ENCODE data around the gene LRRC31.

LRRC31 gene

DNA sequence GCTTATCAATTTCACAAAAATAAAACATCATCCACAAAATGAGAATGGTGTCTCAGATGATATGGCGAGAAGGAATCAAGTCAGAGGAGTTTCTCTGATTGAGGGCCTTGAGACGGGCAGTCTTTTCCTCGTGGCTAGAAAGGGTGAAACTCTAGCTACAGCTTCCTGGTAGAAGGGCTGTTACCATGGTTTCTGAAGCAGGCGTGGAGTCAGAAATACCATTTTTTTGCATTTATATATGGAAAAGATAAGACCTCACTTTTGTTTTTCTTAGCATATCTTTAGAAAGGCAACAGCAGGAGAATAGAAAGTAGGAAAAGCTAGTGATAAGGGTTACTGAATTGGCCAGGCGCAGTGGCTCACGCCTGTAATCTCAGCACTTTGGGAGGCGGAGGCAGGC, 24.4 kb upstream of the LRRC31 start:
- TF ChIP-seq Cebpa-rat (IDR thresholded peaks at IDR 0.05), result no peak
- H3K27me3 ChIP-seq, result no peaks in the 10 kb centered on the region

DNA sequence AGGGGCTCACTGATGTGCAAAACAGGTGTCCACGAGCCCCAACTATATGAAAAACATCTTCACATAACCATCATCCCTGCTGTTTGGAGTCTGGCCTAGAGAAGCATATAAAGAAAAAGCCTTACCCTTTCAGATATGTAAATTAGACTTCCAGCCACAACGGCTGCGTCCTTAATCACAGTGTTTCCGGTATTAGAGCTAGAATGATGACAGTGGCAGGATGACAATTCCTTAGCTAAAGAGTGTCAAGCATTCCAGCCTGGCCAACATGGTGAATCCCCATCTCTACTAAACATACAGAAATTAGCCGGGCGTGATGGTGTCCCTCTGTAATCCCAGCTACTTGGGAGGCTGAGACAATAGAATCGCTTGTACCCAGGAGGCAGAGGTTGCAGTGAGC, 22.2 kb upstream of the LRRC31 start:
- Histone ChIP-seq H3K36me3 (no peaks in the 10 kb centered on the region), H3K9ac (no peak overlapping the region), H3K27ac (no peak overlapping the region), H3K4me1 (peaks cover 13% of the 10 kb centered on the region), H3K4me3 (no peak overlapping the region), H3K4me2 (no peak overlapping the region), H3K27me3 (no peaks in the 10 kb centered on the region), H4K20me1 (no peaks in the 10 kb centered on the region), H3K9me3 (no peaks in the 10 kb centered on the region)
- TF ChIP-seq Cebpa-rat (IDR thresholded peaks at IDR 0.05), result no peak

More for the DNA sequence above, 24.4 kb upstream of the LRRC31 start:
- H4K20me1 ChIP-seq, result no peaks in the 10 kb centered on the region
- H3K4me1 ChIP-seq, result peaks cover 13% of the 10 kb centered on the region
- H3K9me3 ChIP-seq, result no peaks in the 10 kb centered on the region
- no peak overlapping the region for H3K27ac ChIP-seq
- no peak overlapping the region for H3K9ac ChIP-seq
- no peak overlapping the region for H3K4me3 ChIP-seq
- no peak overlapping the region for H3K4me2 ChIP-seq
- no peaks in the 10 kb centered on the region for H3K36me3 ChIP-seq

DNA sequence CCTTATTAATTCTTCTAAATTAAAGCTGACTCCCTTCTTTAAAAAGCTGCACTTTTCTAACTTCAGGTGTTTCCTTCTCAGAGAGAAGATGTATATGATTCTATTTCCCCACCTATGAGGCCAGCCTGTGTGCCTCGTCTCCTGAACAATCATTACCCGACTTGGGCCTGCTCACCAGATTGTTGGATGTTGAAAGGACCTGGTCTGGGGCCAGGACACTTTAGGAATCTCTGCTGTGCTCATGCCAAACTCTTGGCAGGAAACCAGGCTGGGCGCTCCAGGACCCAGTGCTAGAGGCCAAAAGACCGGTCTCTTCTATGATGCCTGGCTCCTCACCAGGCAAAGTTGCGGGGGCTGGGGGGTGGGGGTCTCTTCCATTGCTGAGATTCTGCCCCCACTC, 16.9 kb upstream of the LRRC31 start:
- Histone ChIP-seq H3K36me3 (no peaks in the 10 kb centered on the region), H3K27me3 (no peaks in the 10 kb centered on the region), H3K9ac (no peak overlapping the region), H3K27ac (no peak overlapping the region), H3K9me3 (no peaks in the 10 kb centered on the region), H3K4me2 (no peak overlapping the region), H3K4me3 (no peak overlapping the region), H4K20me1 (no peaks in the 10 kb centered on the region), H3K4me1 (no peaks in the 10 kb centered on the region)
- no peak for TF ChIP-seq Cebpa-rat (IDR thresholded peaks at IDR 0.05)

DNA sequence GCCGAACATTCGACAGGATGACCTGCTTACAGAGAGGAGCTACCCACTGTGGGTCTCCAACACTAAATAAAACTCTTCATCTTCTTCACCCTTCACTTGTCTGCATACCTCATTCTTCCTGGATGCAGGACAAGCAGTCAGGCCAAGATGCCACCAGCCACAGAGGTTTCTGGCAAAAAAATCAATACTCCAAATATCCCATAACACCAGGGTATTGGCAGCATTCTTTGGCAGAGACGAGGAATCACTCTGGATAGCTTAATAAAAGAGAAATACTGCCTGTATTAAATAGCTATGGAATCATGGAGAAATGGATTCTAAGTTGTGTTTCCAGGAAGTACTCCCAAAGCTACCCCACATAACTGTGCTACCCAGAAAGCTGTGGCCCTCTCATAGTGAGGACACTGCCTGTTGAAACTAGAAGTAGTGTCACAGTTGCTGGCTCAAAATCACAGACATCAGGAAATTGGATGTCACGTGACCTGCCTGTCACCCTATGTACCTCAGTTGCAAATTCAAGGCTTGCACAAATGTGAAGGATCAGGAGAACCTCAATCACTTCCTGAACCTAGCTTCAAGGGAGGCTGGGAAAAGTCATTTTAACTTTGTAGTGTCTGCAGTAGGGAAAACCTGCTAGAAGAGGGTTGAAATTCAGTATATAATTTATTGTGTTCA, 11.0 kb upstream of the LRRC31 start:
- no peak for TF ChIP-seq Cebpa-rat (IDR thresholded peaks at IDR 0.05)
- Histone ChIP-seq H3K27ac (no peak overlapping the region), H3K4me3 (no peak overlapping the region)

DNA sequence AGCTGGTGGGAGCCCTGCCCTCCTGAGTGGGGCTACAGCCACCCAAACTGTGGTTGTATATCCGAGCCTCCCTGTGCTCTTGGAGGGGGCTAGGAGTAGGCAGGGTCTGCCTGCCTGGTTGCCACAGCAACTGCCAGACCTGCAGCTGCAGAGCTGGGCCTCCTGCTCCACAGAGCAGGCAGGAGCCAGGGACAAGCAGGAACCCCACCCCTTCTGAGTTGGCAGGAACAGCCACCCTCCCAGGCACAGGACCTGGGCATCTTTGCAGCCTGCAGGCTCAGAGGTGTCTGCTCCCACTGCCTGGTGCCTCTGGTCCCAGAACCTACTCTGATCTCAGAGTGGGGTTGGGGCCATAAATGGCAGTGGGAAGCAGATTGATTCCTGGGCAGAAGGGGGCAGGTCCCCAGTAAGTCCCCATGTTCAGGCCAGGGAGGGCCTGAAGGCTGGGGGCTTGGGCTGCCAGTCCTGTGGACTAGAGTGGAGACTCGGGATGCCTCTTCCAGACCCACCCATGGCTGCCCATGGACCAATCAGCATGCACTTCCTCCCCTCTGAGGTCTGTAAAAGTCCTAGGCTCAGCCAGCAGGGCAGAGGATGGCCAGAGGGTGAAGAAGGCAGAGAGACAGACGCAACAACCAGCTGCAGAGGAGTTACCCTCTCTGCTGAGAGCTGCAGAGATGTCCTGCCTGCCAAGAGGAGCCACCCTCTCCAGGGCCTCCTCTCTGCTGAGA, 10.3 kb upstream of the LRRC31 start:
- Histone ChIP-seq H3K9ac (no peak overlapping the region), H3K4me1 (peaks cover 6% of the 10 kb centered on the region; the same call in 1 of the 2 replicates), H3K27ac (no peak overlapping the region), H3K27me3 (no peaks in the 10 kb centered on the region), H3K4me2 (no peak overlapping the region), H3K9me3 (peaks cover 19% of the 10 kb centered on the region), H3K36me3 (no peaks in the 10 kb centered on the region), H3K4me3 (no peak overlapping the region), H4K20me1 (no peaks in the 10 kb centered on the region)
- no peak for TF ChIP-seq Cebpa-rat (IDR thresholded peaks at IDR 0.05)

More for the DNA sequence above, 11.0 kb upstream of the LRRC31 start:
- Histone ChIP-seq H3K9me3 (peaks cover 13% of the 10 kb centered on the region), H4K20me1 (no peaks in the 10 kb centered on the region), H3K36me3 (no peaks in the 10 kb centered on the region), H3K27me3 (no peaks in the 10 kb centered on the region), H3K4me1 (peaks cover 6% of the 10 kb centered on the region; the same call in 1 of the 2 replicates), H3K4me2 (no peak overlapping the region), H3K9ac (no peak overlapping the region)

DNA sequence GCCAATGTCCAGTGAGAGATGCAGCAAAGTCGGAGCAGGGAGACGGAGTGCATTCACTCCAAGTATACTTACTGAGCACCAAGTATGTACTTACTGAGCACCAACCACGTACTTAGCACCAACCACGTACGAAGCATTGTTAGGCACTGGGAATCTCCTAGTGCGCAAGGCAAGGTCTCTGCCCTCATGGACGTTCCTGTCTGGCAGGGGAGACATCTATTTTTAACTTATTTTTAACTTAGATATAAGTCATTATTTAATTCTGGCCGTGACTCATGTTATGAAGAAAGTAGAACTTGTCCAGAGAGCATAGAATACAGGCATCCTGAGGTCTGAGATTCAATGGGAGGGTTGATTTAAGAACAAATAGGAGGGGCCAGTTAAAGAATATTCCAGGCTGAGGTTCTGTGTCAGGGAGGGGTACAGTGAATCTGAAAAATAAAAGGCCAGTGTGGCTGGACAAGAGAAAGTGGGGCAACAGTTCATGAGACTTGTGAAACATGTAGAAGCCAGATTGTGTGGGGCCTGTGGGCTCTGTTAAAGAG, 9.3 kb upstream of the LRRC31 start:
- Histone ChIP-seq H3K4me1 (peaks cover 6% of the 10 kb centered on the region; the same call in 1 of the 2 replicates), H3K9me3 (peaks cover 21% of the 10 kb centered on the region), H3K27me3 (no peaks in the 10 kb centered on the region), H3K4me3 (no peak overlapping the region), H3K36me3 (no peaks in the 10 kb centered on the region), H4K20me1 (no peaks in the 10 kb centered on the region), H3K4me2 (no peak overlapping the region), H3K9ac (no peak overlapping the region), H3K27ac (no peak overlapping the region)
- TF ChIP-seq Cebpa-rat (IDR thresholded peaks at IDR 0.05), result no peak

DNA sequence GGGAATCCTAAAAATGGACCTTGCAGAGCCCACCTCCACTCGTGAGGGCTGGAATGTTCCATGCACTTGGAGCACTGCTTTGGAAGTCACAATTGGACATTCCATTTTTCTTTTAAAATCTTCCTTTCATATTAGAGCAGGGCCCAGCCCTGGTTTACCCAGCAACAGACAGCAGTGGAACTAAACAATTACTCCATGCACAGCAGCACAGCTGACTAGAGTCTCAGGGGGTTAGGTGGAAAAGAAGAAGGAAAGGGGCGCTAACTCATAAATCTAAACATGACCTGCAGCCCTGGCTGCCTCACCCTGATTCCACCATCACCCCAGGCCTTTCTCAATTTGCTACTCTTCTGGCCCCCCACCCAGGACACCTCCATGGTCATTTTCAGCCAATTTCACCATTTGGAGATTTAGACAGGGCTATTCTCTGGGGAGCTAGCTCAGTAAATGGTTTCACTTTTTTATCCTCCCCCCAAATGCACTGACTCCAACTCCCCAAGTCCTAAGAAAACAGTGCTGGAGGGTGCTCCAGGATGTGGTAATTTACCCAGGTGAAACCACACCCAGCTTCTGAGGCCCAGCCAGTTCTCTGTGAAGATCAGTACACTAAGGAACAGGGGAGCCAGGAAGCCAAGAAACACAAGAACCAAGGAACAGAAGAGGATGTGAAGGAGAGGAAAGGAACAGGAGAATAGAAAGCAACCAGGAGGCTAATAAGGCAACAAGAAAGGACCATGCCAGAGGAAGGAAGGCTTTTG, 1.6 kb upstream of the LRRC31 start:
- no peak for TF ChIP-seq Cebpa-rat (IDR thresholded peaks at IDR 0.05)

GRCh38 chr3:169868369-169868768, 1.4 kb downstream of the LRRC31 start:
- Histone ChIP-seq H3K4me2 (no peak overlapping the region), H3K27ac (no peak overlapping the region), H3K4me1 (peaks cover 25% of the 10 kb centered on the region), H3K27me3 (no peaks in the 10 kb centered on the region), H3K36me3 (no peaks in the 10 kb centered on the region), H3K9me3 (no peaks in the 10 kb centered on the region), H3K9ac (no peak overlapping the region), H3K4me3 (no peak overlapping the region), H4K20me1 (no peaks in the 10 kb centered on the region)
- TF ChIP-seq Cebpa-rat (IDR thresholded peaks at IDR 0.05), result no peak

More for the DNA sequence above, 1.6 kb upstream of the LRRC31 start:
- peaks cover 8% of the 10 kb centered on the region for H3K9me3 ChIP-seq
- no peak overlapping the region for H3K4me3 ChIP-seq
- H4K20me1 ChIP-seq, result no peaks in the 10 kb centered on the region
- H3K27me3 ChIP-seq, result no peaks in the 10 kb centered on the region
- peaks cover 12% of the 10 kb centered on the region for H3K4me1 ChIP-seq
- no peaks in the 10 kb centered on the region for H3K36me3 ChIP-seq
- H3K4me2 ChIP-seq, result peak overlapping the region; percentile 59
- no peak overlapping the region for H3K9ac ChIP-seq
- H3K27ac ChIP-seq, result no peak overlapping the region

DNA sequence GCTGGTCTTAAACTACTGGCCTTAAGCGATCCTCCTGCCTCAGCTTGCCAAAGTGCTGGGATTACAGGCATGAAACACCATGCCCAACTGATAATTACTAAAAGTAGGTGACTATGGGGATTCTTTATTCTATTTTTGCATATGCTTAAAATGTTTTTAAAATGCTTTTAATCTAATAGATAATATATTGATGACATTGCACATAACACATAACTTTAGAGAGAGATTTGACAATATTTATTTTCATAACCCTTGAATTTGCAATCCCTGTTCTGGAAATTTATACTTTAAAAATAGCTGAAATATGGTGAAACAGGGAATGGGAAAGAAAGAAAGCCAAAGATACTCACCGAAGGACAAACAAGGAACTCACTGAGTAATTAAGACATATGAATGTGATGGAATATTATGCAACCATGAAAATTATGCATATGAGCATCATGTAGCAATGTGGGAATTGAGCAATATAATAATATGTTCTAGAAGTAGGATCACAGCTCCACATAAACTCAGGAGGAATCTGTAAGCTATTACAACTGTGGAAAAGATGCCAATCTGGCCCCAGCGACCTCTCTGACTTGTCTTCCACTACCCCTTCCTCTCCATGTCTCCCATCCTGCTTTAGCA, 2.0 kb downstream of the LRRC31 start:
- no peaks in the 10 kb centered on the region for H4K20me1 ChIP-seq
- no peak overlapping the region for H3K9ac ChIP-seq
- H3K36me3 ChIP-seq, result no peaks in the 10 kb centered on the region
- no peak overlapping the region for H3K27ac ChIP-seq
- H3K4me2 ChIP-seq, result no peak overlapping the region
- no peak for TF ChIP-seq Cebpa-rat (IDR thresholded peaks at IDR 0.05)
- no peaks in the 10 kb centered on the region for H3K9me3 ChIP-seq
- H3K27me3 ChIP-seq, result no peaks in the 10 kb centered on the region
- no peak overlapping the region for H3K4me3 ChIP-seq
- peaks cover 27% of the 10 kb centered on the region for H3K4me1 ChIP-seq

Data from BLaER1 (cell line).